IMR-90 (cell line): ENCODE measurements around the gene NCCRP1. TPM values are rescaled to one million over a fixed set of nuclear protein-coding genes. Genes with fewer than 3 reads are reported as not detected.

Source experiments
- ATAC-seq: fragments of 200-7000 bp; cut with Tn5 transposase; 2 replicates; pipeline ENCODE4 v1.9.1; 2020; ENCODE audit warnings: low read depth, mild to moderate bottlenecking, moderate library complexity
- BruUV-seq: library from RNA; stranded (reverse); fragments of 400-500 nt; replicated peaks from 2 replicates; lab custom pipeline; 2021; lab: Mats Ljungman, UMichigan
- CTCF ChIA-PET: fragments of 300-600 bp; formaldehyde crosslinking; extraction: SDS; loops from one replicate; lab custom pipeline; 2021; ENCODE audit warnings: antibody characterized with exemption; lab: Yijun Ruan, JAX
- POLR2A ChIA-PET: fragments of 300-600 bp; sonication (Branson Sonifier 250); formaldehyde crosslinking; loops from one replicate; lab custom pipeline; 2022; ENCODE audit warnings: antibody characterized with exemption; ENCODE audit not compliant: unreplicated experiment; lab: Charles Lee
- DNase-seq: peaks from one replicate; pipeline ENCODE4 v3.0.0; 2013
- H2AFZ ChIP-seq: replicated peaks from 2 replicates; pipeline ENCODE3; 2013; ENCODE audit warnings: low read length, mild to moderate bottlenecking; ENCODE audit not compliant: poor library complexity
- H2AK5ac ChIP-seq: 2 replicates; pipeline ENCODE4 v1.6.1; 2013; ENCODE audit warnings: low read depth, low read length, inconsistent platforms
- H2AK9ac ChIP-seq: replicated peaks from 2 replicates; pipeline ENCODE3; 2013; ENCODE audit warnings: mild to moderate bottlenecking, low read depth, low read length, moderate library complexity; ENCODE audit not compliant: poor library complexity
- H2BK120ac ChIP-seq: 2 replicates; pipeline ENCODE4 v1.6.1; 2013; ENCODE audit warnings: low read depth, low read length, inconsistent platforms
- H2BK15ac ChIP-seq: 3 replicates; pipeline ENCODE4 v1.6.1; 2013; ENCODE audit warnings: low read depth, low read length, inconsistent platforms
- H2BK20ac ChIP-seq: 2 replicates; pipeline ENCODE4 v1.6.1; 2013; ENCODE audit warnings: low read depth, mild to moderate bottlenecking, inconsistent platforms, low read length, moderate library complexity
- H2BK5ac ChIP-seq: 2 replicates; pipeline ENCODE4 v1.6.1; 2013; ENCODE audit warnings: mild to moderate bottlenecking, low read depth, low read length, inconsistent platforms; ENCODE audit not compliant: poor library complexity, severe bottlenecking
- H3K14ac ChIP-seq: replicated peaks from 2 replicates; pipeline ENCODE4 v1.6.1; 2013; ENCODE audit warnings: low read depth, low read length, inconsistent platforms
- H3K18ac ChIP-seq: 2 replicates; pipeline ENCODE4 v1.6.1; 2013; ENCODE audit warnings: low read depth, low read length, control low read depth
- H3K23ac ChIP-seq: 2 replicates; pipeline ENCODE4 v1.6.1; 2013; ENCODE audit warnings: low read depth, low read length, inconsistent platforms
- H3K27ac ChIP-seq: 2 replicates; pipeline ENCODE4 v1.5.1; 2013; ENCODE audit warnings: mild to moderate bottlenecking, control low read depth, low read length; ENCODE audit not compliant: insufficient read depth
- H3K27me3 ChIP-seq: 2 replicates; pipeline ENCODE4 v1.6.1; 2013; ENCODE audit warnings: low read length; ENCODE audit not compliant: control insufficient read depth, insufficient read depth
- H3K36me3 ChIP-seq: 2 replicates; pipeline ENCODE4 v1.6.1; 2013; ENCODE audit warnings: low read length, mixed read lengths; ENCODE audit not compliant: control insufficient read depth, insufficient read depth
- H3K4ac ChIP-seq: 2 replicates; pipeline ENCODE4 v1.6.1; 2013; ENCODE audit warnings: low read depth, low read length, inconsistent platforms
- H3K4me1 ChIP-seq: 2 replicates; pipeline ENCODE4 v1.6.1; 2013; ENCODE audit warnings: low read length, mixed read lengths; ENCODE audit not compliant: control insufficient read depth, insufficient read depth
- H3K4me2 ChIP-seq: 2 replicates; pipeline ENCODE4 v1.6.1; 2013; ENCODE audit warnings: low read depth, mild to moderate bottlenecking, control low read depth, low read length, moderate library complexity
- H3K4me3 ChIP-seq: 2 replicates; pipeline ENCODE4 v1.5.1; 2013; ENCODE audit warnings: low read depth, mild to moderate bottlenecking, control low read depth, low read length, moderate library complexity; ENCODE audit not compliant: insufficient read depth
- H3K56ac ChIP-seq: 2 replicates; pipeline ENCODE4 v1.6.1; 2013; ENCODE audit warnings: low read length, inconsistent platforms; ENCODE audit not compliant: insufficient read depth; ENCODE audit errors: extremely low read depth
- H3K79me1 ChIP-seq, 2 experiments: 2 replicates each; pipeline ENCODE4 v1.6.1; 2013; ENCODE audit warnings: low read length in 2 of 2, inconsistent platforms in 1 of 2, low read depth in 1 of 2
- H3K9ac ChIP-seq: 2 replicates; pipeline ENCODE4 v1.6.1; 2013; ENCODE audit warnings: low read depth, low read length, control low read depth
- H3K9me1 ChIP-seq: 2 replicates; pipeline ENCODE4 v1.6.1; 2013; ENCODE audit warnings: low read length, inconsistent platforms; ENCODE audit not compliant: insufficient read depth
- H3K9me3 ChIP-seq: 2 replicates; pipeline ENCODE4 v1.6.1; 2013; ENCODE audit warnings: low read length; ENCODE audit not compliant: control insufficient read depth, insufficient read depth
- H4K20me1 ChIP-seq: 2 replicates; pipeline ENCODE4 v1.6.1; 2013; ENCODE audit warnings: low read length, inconsistent platforms; ENCODE audit not compliant: insufficient read depth
- H4K5ac ChIP-seq: 2 replicates; pipeline ENCODE4 v1.6.1; 2013; ENCODE audit warnings: mild to moderate bottlenecking, low read depth, low read length, control low read depth
- H4K8ac ChIP-seq, 2 experiments: 2 replicates each; pipeline ENCODE4 v1.6.1; 2013; ENCODE audit warnings: low read depth in 2 of 2, low read length in 2 of 2, control low read depth in 1 of 2, inconsistent platforms in 1 of 2
- H4K91ac ChIP-seq: 2 replicates; pipeline ENCODE4 v1.6.1; 2013; ENCODE audit warnings: low read depth, low read length, inconsistent platforms; ENCODE audit not compliant: insufficient read depth
- BHLHE40 ChIP-seq: fragments of 150-350 bp; IDR thresholded peaks from 2 replicates; pipeline ENCODE4 v1.6.1; 2016; ENCODE audit warnings: mild to moderate bottlenecking, low read depth, low read length
- CEBPB ChIP-seq: IDR thresholded peaks from 2 replicates; pipeline ENCODE4 v1.6.1; 2012; ENCODE audit warnings: low read depth, low read length, improper control_type of control experiment
- CHD1 ChIP-seq: IDR thresholded peaks from 2 replicates; pipeline ENCODE4 v1.6.1; 2012; ENCODE audit warnings: low read depth, low read length, improper control_type of control experiment
- FOS ChIP-seq: fragments of 150-350 bp; IDR thresholded peaks from 2 replicates; pipeline ENCODE4 v1.6.1; 2016; ENCODE audit warnings: low read depth, low read length
- MAFK ChIP-seq: IDR thresholded peaks from 2 replicates; pipeline ENCODE4 v1.6.1; 2012; ENCODE audit warnings: low read depth, low read length, improper control_type of control experiment
- MAZ ChIP-seq: IDR thresholded peaks from 2 replicates; pipeline ENCODE4 v1.6.1; 2012; ENCODE audit warnings: low read depth, mild to moderate bottlenecking, low read length, improper control_type of control experiment, moderate library complexity, borderline replicate concordance
- MXI1 ChIP-seq: IDR thresholded peaks from 2 replicates; pipeline ENCODE4 v1.6.1; 2012; ENCODE audit warnings: low read depth, mild to moderate bottlenecking, low read length, moderate library complexity, borderline replicate concordance
- NFE2L2 ChIP-seq: fragments of 150-350 bp; IDR thresholded peaks from 2 replicates; pipeline ENCODE4 v1.6.1; 2016; ENCODE audit warnings: low read depth, mild to moderate bottlenecking, low read length
- POLR2A ChIP-seq: IDR thresholded peaks from 2 replicates; pipeline ENCODE4 v1.6.1; 2012; ENCODE audit warnings: mild to moderate bottlenecking, low read depth, low read length
- RAD21 ChIP-seq: IDR thresholded peaks from 2 replicates; pipeline ENCODE4 v1.6.1; 2012; ENCODE audit warnings: low read length, improper control_type of control experiment
- RCOR1 ChIP-seq: IDR thresholded peaks from 2 replicates; pipeline ENCODE4 v1.6.1; 2012; ENCODE audit warnings: mild to moderate bottlenecking, low read length, improper control_type of control experiment; ENCODE audit not compliant: insufficient replicate concordance
- RFX5 ChIP-seq: IDR thresholded peaks from 2 replicates; pipeline ENCODE4 v1.8.0; 2012; ENCODE audit warnings: low read depth, mild to moderate bottlenecking, low read length, moderate library complexity
- SMC3 ChIP-seq: fragments of 150-350 bp; IDR thresholded peaks from 2 replicates; pipeline ENCODE4 v1.6.1; 2016; ENCODE audit warnings: low read depth, mild to moderate bottlenecking, antibody characterized with exemption, low read length, moderate library complexity
- WGBS, 2 experiments: methylation state at CpG; one replicate each; pipeline versions ENCODE4 v1.1.5 to v1.1.7; 2013; ENCODE audit warnings: missing lambda C conversion rate in 2 of 2; ENCODE audit not compliant: insufficient read length in 1 of 2; ENCODE audit errors: extremely low coverage in 2 of 2; 5-methylcytosine and 5-hydroxymethylcytosine counted together
- dilution Hi-C: fragments of 300-500 bp; cut with HindIII; formaldehyde crosslinking; loops from one replicate; pipeline ENCODE4 v1.14.3; 2018; ENCODE audit warnings: low sequenced_read_pairs; ENCODE audit not compliant: unreplicated experiment
- in situ Hi-C: fragments of 300-500 bp; cut with MboI; formaldehyde crosslinking; loops from 3 replicates; pipeline ENCODE4 v1.14.3; 2019; ENCODE audit warnings: low sequenced_read_pairs, inconsistent platforms, mixed read lengths
- intact Hi-C: fragments of 100-400 bp; cut with micrococcal nuclease; formaldehyde crosslinking; loops from 2 replicates; pipeline ENCODE4 v1.10.0; 2022
- polyA plus RNA-seq, 3 experiments: library from polyadenylated mRNA; depleted of rRNA; stranded (reverse); fragments of >200 nt; gene quantifications; 2 replicates each; pipeline ENCODE4 v1.2.3, GENCODE V29; 2012; ENCODE audit warnings: low replicate concordance in 1 of 3
- total RNA-seq: library from RNA; depleted of rRNA; stranded (reverse); fragments of >200 nt; gene quantifications from 2 replicates; pipeline ENCODE4 v1.2.3, GENCODE V29; 2012
- TF ChIP-seq, protein P1 (sequence below): fragments of 150-350 bp; IDR thresholded peaks from 2 replicates; pipeline ENCODE4 v1.6.1; 2016; ENCODE audit warnings: low read depth, mild to moderate bottlenecking, low read length, moderate library complexity, borderline replicate concordance
- TF ChIP-seq, protein P2 (sequence below): conservative IDR thresholded peaks from 2 replicates; pipeline ENCODE4 v1.5.1; 2012; ENCODE audit warnings: mild to moderate bottlenecking, low read depth, low read length, improper control_type of control experiment
- TF ChIP-seq, protein P3 (sequence below): fragments of 150-350 bp; IDR thresholded peaks from 2 replicates; pipeline ENCODE4 v1.6.1; 2017; ENCODE audit warnings: mild to moderate bottlenecking, antibody characterized with exemption, low read length, low read depth

NCCRP1 gene
- total and polyA plus RNA-seq, 2 of the 4 experiments (the other 2 are of a cell fraction), result not detected

DNA sequence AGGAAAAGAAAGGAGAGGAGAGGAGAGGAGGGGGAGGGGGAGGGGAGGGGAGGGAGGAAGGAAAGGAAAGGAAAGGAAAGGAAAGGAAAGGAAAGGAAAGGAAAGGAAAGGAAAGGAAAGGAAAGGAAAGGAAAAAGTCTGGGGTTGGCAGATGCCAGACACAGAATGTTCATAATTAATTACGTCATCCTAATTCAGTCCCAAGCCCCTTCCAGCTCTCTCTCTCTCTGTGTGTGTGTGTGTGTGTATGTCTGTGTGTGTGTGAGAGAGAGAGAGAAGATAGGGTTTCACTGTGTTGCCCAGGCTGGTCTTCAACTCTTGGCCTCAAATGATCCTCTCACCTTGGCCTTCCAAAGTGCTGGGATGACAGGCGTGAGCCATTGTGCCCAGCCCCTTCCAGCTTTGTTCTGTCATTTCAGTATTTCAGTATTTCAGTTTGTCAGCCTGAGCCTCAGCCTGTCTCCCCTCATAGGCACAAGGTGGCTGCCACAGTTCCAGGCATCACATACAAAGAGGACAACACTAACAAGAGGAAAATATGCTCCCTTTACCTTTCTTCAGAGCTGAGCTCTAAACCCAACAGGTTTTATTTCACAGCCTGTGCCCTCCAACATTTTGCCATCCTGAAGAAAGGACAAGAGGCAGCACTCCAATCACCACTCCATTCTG, 33.5 kb downstream of the NCCRP1 start:
- H3K4me2 ChIP-seq, result no peak overlapping the region
- H3K9me3 ChIP-seq, result no peaks in the 10 kb centered on the region
- no peak overlapping the region for H3K4ac ChIP-seq
- in situ Hi-C loops (no loop called here), dilution Hi-C loops (no loop called here), intact Hi-C loops (no loop called here)
- H3K9ac ChIP-seq, result no peak overlapping the region
- H2BK15ac ChIP-seq, result no peak overlapping the region
- no peak overlapping the region for H2AFZ ChIP-seq
- TF ChIP-seq RCOR1, result no peak
- TF ChIP-seq BHLHE40, result no peak
- TF ChIP-seq RAD21, result no peak
- TF ChIP-seq, protein P1, sequence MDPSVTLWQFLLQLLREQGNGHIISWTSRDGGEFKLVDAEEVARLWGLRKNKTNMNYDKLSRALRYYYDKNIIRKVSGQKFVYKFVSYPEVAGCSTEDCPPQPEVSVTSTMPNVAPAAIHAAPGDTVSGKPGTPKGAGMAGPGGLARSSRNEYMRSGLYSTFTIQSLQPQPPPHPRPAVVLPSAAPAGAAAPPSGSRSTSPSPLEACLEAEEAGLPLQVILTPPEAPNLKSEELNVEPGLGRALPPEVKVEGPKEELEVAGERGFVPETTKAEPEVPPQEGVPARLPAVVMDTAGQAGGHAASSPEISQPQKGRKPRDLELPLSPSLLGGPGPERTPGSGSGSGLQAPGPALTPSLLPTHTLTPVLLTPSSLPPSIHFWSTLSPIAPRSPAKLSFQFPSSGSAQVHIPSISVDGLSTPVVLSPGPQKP, result no peak
- no peak for TF ChIP-seq CHD1
- TF ChIP-seq MAFK, result no peak
- TF ChIP-seq NFE2L2, result no peak
- TF ChIP-seq MXI1, result no peak
- TF ChIP-seq POLR2A, result no peak
- TF ChIP-seq, protein P2, sequence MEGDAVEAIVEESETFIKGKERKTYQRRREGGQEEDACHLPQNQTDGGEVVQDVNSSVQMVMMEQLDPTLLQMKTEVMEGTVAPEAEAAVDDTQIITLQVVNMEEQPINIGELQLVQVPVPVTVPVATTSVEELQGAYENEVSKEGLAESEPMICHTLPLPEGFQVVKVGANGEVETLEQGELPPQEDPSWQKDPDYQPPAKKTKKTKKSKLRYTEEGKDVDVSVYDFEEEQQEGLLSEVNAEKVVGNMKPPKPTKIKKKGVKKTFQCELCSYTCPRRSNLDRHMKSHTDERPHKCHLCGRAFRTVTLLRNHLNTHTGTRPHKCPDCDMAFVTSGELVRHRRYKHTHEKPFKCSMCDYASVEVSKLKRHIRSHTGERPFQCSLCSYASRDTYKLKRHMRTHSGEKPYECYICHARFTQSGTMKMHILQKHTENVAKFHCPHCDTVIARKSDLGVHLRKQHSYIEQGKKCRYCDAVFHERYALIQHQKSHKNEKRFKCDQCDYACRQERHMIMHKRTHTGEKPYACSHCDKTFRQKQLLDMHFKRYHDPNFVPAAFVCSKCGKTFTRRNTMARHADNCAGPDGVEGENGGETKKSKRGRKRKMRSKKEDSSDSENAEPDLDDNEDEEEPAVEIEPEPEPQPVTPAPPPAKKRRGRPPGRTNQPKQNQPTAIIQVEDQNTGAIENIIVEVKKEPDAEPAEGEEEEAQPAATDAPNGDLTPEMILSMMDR, result no peak
- no peak for TF ChIP-seq SMC3
- TF ChIP-seq, protein P3, sequence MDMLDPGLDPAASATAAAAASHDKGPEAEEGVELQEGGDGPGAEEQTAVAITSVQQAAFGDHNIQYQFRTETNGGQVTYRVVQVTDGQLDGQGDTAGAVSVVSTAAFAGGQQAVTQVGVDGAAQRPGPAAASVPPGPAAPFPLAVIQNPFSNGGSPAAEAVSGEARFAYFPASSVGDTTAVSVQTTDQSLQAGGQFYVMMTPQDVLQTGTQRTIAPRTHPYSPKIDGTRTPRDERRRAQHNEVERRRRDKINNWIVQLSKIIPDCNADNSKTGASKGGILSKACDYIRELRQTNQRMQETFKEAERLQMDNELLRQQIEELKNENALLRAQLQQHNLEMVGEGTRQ, result no peak
- TF ChIP-seq MAZ, result no peak
- TF ChIP-seq CEBPB, result no peak
- TF ChIP-seq RFX5, result no peak
- no peak for TF ChIP-seq FOS
- no peaks in the 10 kb centered on the region for H3K9me1 ChIP-seq
- ATAC-seq (no peak), DNase-seq (no peak)
- no peak overlapping the region for H4K8ac ChIP-seq
- no TSS peak for BruUV-seq
- no peak overlapping the region for H3K4me3 ChIP-seq
- no peak overlapping the region for H2BK120ac ChIP-seq
- no peaks in the 10 kb centered on the region for H3K79me1 ChIP-seq
- no peak overlapping the region for H3K27ac ChIP-seq
- 60% methylated on average over 1 of the region's 2 CpGs; no CpG with 5 or more reads in 1 of the 2 experiments for WGBS, 2 experiments
- H3K56ac ChIP-seq, result no peak overlapping the region
- no peak overlapping the region for H3K23ac ChIP-seq
- no peak overlapping the region for H3K14ac ChIP-seq
- no peak overlapping the region for H2AK5ac ChIP-seq
- no peaks in the 10 kb centered on the region for H3K4me1 ChIP-seq
- H3K36me3 ChIP-seq, result no peaks in the 10 kb centered on the region
- H3K27me3 ChIP-seq, result peaks cover 7% of the 10 kb centered on the region; the same call in 1 of the 2 replicates
- CTCF ChIA-PET, result no interaction called here
- H4K20me1 ChIP-seq, result no peaks in the 10 kb centered on the region
- no peak overlapping the region for H4K91ac ChIP-seq
- no peak overlapping the region for H2AK9ac ChIP-seq
- no peak overlapping the region for H3K18ac ChIP-seq
- no peak overlapping the region for H4K5ac ChIP-seq
- H2BK20ac ChIP-seq, result no peak overlapping the region
- no peak overlapping the region for H2BK5ac ChIP-seq
- POLR2A ChIA-PET, result no interaction called here
